Right cardiac atrium (tissue), 5 donors: Measurements from ENCODE around the gene NRXN2. TPM values are rescaled to one million over a fixed set of nuclear protein-coding genes. Genes with fewer than 3 reads are reported as not detected.
"Not testable (repeated sequence)": the region's sequence is repeated elsewhere in the genome, so short reads cannot be mapped to it uniquely, and the experiment has no call there.

Experiments used
- ATAC-seq, 2 donors: fragments of 200-7000 bp; cut with Tn5 transposase; one replicate each; pipeline versions ENCODE4 v1.8.0 to v1.9.1; 2020; ENCODE audit warnings: moderate library complexity in 2 of 2, mild to moderate bottlenecking in 1 of 2
- DNase-seq, 3 donors: peaks; one replicate each; pipeline ENCODE4 v3.0.0-alpha.2; 2020
- H3K27ac ChIP-seq: one replicate; pipeline ENCODE4 v1.5.1; 2013; ENCODE audit warnings: mild to moderate bottlenecking, low read length, control low read depth, moderate library complexity
- H3K27me3 ChIP-seq: one replicate; pipeline ENCODE4 v1.6.1; 2013; ENCODE audit not compliant: control insufficient read depth, insufficient read depth
- H3K4me1 ChIP-seq: one replicate; pipeline ENCODE4 v1.6.1; 2013; ENCODE audit warnings: low read length; ENCODE audit not compliant: control insufficient read depth, insufficient read depth
- H3K4me3 ChIP-seq: one replicate; pipeline ENCODE4 v1.5.1; 2013; ENCODE audit warnings: low read length, control low read depth
- H3K9me3 ChIP-seq: one replicate; pipeline ENCODE4 v1.6.1; 2013; ENCODE audit warnings: low read length; ENCODE audit not compliant: control insufficient read depth
- WGBS: extraction: QIAGEN DNeasy Blood & Tissue Kit; methylation state at CpG from one replicate; pipeline ENCODE4 v1.1.7; 2013; 5-methylcytosine and 5-hydroxymethylcytosine counted together
- intact Hi-C, 4 donors: fragments of 100-400 bp; cut with DNase I; formaldehyde crosslinking; loops; one replicate each; pipeline versions ENCODE4 v1.11.0 to v1.14.0; 2022 to 2023
- polyA plus RNA-seq: library from polyadenylated mRNA; stranded (reverse); fragments of 200-250 nt; gene quantifications from one replicate; pipeline ENCODE4 v1.2.3, GENCODE V29; 2013
- total RNA-seq, 4 donors: library from RNA; stranded (reverse); fragmentation: NEBNext Ultra II Directional; extraction: Animal tissue kit (Norgen Biotek cat#: 25700); gene quantifications; one replicate each; pipeline ENCODE4 v1.2.1, GENCODE V29; 2021
- donor health status: healthy with polysubstance abuse.
- donor health status: DM: no; HTN: yes; CAD: no.
- donor health status: DM: no; HTN: no; CAD: no.
- donor health status: DM: no; HTN: yes; CAD: no; lungs with severe emphysema.
- donor health status: DM: yes; HTN: yes; CAD: no.

Gene NRXN2
- total and polyA plus RNA-seq, 5 donors: 2.1 to 5.7 (median 2.7) TPM

GRCh38 chr11:64564419-64564818 is 158.6 kb downstream of the NRXN2 start:
- H3K27me3 ChIP-seq: no peaks in the 10 kb centered on the region
- no peak overlapping the region for H3K4me3 ChIP-seq
- H3K4me1 ChIP-seq: no peaks in the 10 kb centered on the region
- no peak overlapping the region for H3K27ac ChIP-seq
- 95% methylated on average over 7 of the region's 7 CpGs for WGBS
- ATAC-seq (no peak), DNase-seq (no peak)
- intact Hi-C loops: no loop called here
- H3K9me3 ChIP-seq: no peaks in the 10 kb centered on the region

GRCh38 chr11:64563966-64564365 is 159.0 kb downstream of the NRXN2 start:
- no peaks in the 10 kb centered on the region for H3K27me3 ChIP-seq
- H3K27ac ChIP-seq: no peak overlapping the region
- WGBS: 90% methylated on average over 12 of the region's 12 CpGs
- H3K4me1 ChIP-seq: no peaks in the 10 kb centered on the region
- no peaks in the 10 kb centered on the region for H3K9me3 ChIP-seq
- ATAC-seq: no peak
- DNase-seq: no peak
- H3K4me3 ChIP-seq: no peak overlapping the region
- intact Hi-C loops: no loop called here

GRCh38 chr11:64562723-64563351 is 160.2 kb downstream of the NRXN2 start:
- Histone ChIP-seq H3K27ac (no peak overlapping the region), H3K4me3 (no peak overlapping the region), H3K27me3 (no peaks in the 10 kb centered on the region), H3K4me1 (no peaks in the 10 kb centered on the region), H3K9me3 (no peaks in the 10 kb centered on the region)
- no peak for ATAC-seq
- intact Hi-C loops: no loop called here
- WGBS: 90% methylated on average over 15 of the region's 15 CpGs
- DNase-seq: no peak

- no peaks in the 10 kb centered on the region for H3K9me3 ChIP-seq
- H3K27ac ChIP-seq: no peak overlapping the region
- no peaks in the 10 kb centered on the region for H3K27me3 ChIP-seq
- WGBS: 92% methylated on average over 29 of the region's 29 CpGs
- no peak for ATAC-seq
- intact Hi-C loops: no loop called here
- DNase-seq: no peak
- no peaks in the 10 kb centered on the region for H3K4me1 ChIP-seq
- no peak overlapping the region for H3K4me3 ChIP-seq
These were observed 160.8 kb downstream of the NRXN2 start for GRCh38 chr11:64561984-64562722.

DNA sequence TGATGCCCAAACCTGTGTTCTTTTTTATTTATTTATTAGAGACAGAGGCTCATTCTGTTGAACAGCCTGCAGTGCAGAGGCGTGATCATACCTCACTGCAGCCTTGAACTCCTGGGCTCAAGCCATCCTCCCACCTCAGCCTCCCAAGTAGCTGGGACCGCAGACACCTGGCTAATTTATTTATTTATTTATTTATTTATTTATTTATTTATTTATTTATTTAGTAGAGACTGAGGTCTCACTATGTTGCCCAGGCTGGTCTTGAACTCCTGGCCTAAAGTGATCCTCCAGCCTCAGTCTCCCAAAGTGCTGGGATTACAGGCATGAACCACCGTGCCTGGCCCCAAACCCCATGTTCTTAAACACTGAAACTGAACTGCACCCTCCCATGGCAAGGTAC is 161.6 kb downstream of the NRXN2 start:
- H3K4me1 ChIP-seq, ATAC-seq, H3K27me3 ChIP-seq, H3K4me3 ChIP-seq, DNase-seq, H3K27ac ChIP-seq, intact Hi-C loops, H3K9me3 ChIP-seq: not testable (repeated sequence)
- 90% methylated on average over 3 of the region's 3 CpGs for WGBS

DNA sequence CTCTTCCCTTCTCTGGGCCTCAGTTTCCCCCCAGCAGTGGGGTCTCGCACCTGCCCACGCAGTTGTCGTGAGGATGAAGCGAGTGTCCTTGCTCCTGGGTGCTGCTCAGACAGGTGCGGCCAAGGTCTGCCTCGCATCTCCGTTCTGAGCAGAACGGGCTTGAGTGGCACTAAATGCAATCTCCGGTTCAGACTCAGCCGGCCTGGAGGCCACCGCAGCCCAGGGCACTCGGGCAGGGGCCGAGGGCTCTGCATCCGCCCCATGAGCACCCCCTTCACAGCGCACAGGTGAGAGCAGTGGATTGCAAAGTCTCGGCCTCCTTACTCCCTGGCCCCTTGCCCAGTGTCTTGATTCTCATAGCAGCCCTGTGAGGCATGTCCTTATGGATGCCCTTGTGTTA is 162.1 kb downstream of the NRXN2 start:
- no peaks in the 10 kb centered on the region for H3K4me1 ChIP-seq
- 87% methylated on average over 16 of the region's 16 CpGs for WGBS
- no peak for DNase-seq

GRCh38 chr11:64560139-64560771 is 162.7 kb downstream of the NRXN2 start:
- intact Hi-C loops: no loop called here
- Histone ChIP-seq H3K9me3 (no peaks in the 10 kb centered on the region), H3K27me3 (no peaks in the 10 kb centered on the region), H3K4me1 (no peaks in the 10 kb centered on the region), H3K4me3 (no peak overlapping the region), H3K27ac (no peak overlapping the region)
- DNase-seq (no peak), ATAC-seq (no peak)
- WGBS: 74% methylated on average over 15 of the region's 15 CpGs

More for the DNA sequence above, 162.1 kb downstream of the NRXN2 start:
- H3K27ac ChIP-seq: no peak overlapping the region
- no peaks in the 10 kb centered on the region for H3K27me3 ChIP-seq
- no peaks in the 10 kb centered on the region for H3K9me3 ChIP-seq
- intact Hi-C loops: no loop called here
- H3K4me3 ChIP-seq: no peak overlapping the region
- no peak for ATAC-seq

DNA sequence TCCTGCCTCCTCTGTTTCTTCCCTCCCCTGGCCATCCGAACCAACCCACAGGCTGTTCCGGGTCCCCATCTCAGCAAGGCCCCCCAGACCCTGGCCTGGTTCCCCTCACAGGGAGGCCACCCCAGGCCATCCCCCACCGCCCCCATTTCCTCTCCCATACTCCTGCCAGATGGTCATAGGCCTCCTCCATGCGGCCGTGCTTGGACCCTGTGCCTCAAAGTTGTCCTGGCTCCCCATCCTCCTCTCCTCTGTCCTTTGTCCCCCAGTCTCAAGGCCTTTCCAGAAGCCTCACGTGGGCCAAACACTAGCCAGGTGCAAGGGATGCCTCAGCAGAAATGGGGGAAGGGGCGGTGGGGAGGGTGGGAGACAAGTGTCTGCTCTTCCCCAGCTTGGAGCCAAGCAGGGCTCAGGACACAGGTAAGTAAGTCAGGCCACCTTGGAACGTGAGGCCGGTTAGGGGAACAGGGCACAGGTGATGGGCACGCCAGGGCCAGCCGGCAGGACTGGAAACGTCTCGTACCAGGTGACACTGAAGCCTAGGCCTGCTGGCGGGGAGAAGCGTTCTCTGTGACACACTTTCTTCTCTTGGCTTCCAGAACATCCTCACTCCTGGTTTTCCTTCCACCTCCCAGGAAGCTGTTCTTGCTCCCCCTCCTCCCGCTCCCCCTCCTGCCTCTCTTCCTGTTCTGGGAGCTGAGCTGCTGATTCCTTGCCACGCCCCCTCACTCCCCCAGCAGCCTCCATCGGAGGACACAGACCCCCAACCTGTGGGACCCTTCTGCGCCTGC is 163.5 kb downstream of the NRXN2 start:
- Histone ChIP-seq H3K27me3 (no peaks in the 10 kb centered on the region), H3K9me3 (no peaks in the 10 kb centered on the region), H3K4me1 (no peaks in the 10 kb centered on the region), H3K27ac (no peak overlapping the region), H3K4me3 (no peak overlapping the region)
- intact Hi-C loops: no loop called here
- no peak for ATAC-seq
- DNase-seq: no peak
- WGBS: 76% methylated on average over 19 of the region's 19 CpGs

DNA sequence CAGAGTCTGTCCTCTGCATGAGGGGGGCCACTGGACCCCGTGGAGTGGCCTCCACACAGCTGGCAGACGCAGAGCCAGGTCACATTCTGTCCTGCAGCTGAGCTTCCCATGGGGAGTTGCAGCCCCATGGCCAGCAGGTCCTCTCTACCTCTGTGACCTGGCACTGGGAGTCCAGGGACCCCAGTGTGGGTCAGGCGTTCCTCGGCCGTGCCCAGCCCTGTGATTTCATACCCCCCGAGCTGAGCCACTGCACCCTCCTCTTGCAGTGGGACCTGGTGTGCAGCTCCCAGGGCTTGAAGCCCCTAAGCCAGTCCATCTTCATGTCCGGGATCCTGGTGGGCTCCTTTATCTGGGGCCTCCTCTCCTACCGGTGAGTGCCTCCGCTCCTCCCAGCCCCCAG is 164.1 kb downstream of the NRXN2 start:
- H3K27ac ChIP-seq: no peak overlapping the region
- DNase-seq (no peak), ATAC-seq (no peak)
- no peaks in the 10 kb centered on the region for H3K9me3 ChIP-seq
- no peak overlapping the region for H3K4me3 ChIP-seq
- intact Hi-C loops: no loop called here
- H3K27me3 ChIP-seq: no peaks in the 10 kb centered on the region
- 92% methylated on average over 9 of the region's 9 CpGs for WGBS
- no peaks in the 10 kb centered on the region for H3K4me1 ChIP-seq

GRCh38 chr11:64558065-64558745 is 164.8 kb downstream of the NRXN2 start:
- ATAC-seq (peak in 1 of 2 donors; percentile 20), DNase-seq (no peak)
- Histone ChIP-seq H3K27me3 (no peaks in the 10 kb centered on the region), H3K4me1 (no peaks in the 10 kb centered on the region), H3K9me3 (no peaks in the 10 kb centered on the region), H3K27ac (no peak overlapping the region), H3K4me3 (no peak overlapping the region)
- intact Hi-C loops: no loop called here
- WGBS: 68% methylated on average over 14 of the region's 14 CpGs
